HepG2 (cell line): ENCODE data around the gene PRR4. TPM values are rescaled to one million over a fixed set of nuclear protein-coding genes. Genes with fewer than 3 reads are reported as not detected.

Experiments
- ATAC-seq: fragments of 200-7000 bp; cut with Tn5 transposase; 3 replicates; pipeline ENCODE4 v1.9.1; 2020; ENCODE audit warnings: mild to moderate bottlenecking, moderate library complexity
- BruUV-seq: library from RNA; stranded (reverse); fragments of 400-500 nt; replicated peaks from 2 replicates; lab custom pipeline; 2021; lab: Mats Ljungman, UMichigan
- CTCF ChIA-PET: fragments of 300-600 bp; formaldehyde crosslinking; extraction: SDS; loops from one replicate; lab custom pipeline; 2021; ENCODE audit warnings: low total read pairs, inconsistent platforms, low intra/inter-chr PET ratio; lab: Yijun Ruan, JAX
- POLR2A ChIA-PET: fragments of 350-600 bp; sonication (Branson Sonifier 250); formaldehyde crosslinking; loops from one replicate; lab custom pipeline; 2020; ENCODE audit warnings: antibody characterized with exemption, inconsistent platforms; lab: Yijun Ruan, JAX
- DNase-seq: peaks from one replicate; pipeline ENCODE4 v3.0.0-alpha.2; 2015; ENCODE audit warnings: low spot score
- FAIRE-seq: peaks from 3 replicates; lab custom pipeline; 2011; peaks lifted over from hg19 to GRCh38; lab: Jason Lieb, UNC
- H2AFZ ChIP-seq: one replicate; pipeline ENCODE4 v1.6.1; 2011; ENCODE audit warnings: low read length, inconsistent platforms
- H3K27ac ChIP-seq: fragments of 300-600 bp; 3 replicates; pipeline ENCODE4 v1.8.0; 2011; ENCODE audit warnings: mixed run types, mild to moderate bottlenecking, mixed read lengths, low read length, inconsistent platforms; ENCODE audit not compliant: insufficient read depth; ENCODE audit errors: extremely low read length
- H3K27me3 ChIP-seq, 2 experiments: fragments of 200-600 bp in 1 of 2; 2 replicates in 1 of 2; 3 replicates in 1 of 2; pipeline versions ENCODE4 v1.6.0 to v1.8.0; 2011; ENCODE audit warnings: low read length in 2 of 2, mild to moderate bottlenecking in 2 of 2, moderate library complexity in 2 of 2, inconsistent platforms in 1 of 2; ENCODE audit not compliant: insufficient read depth in 2 of 2, control insufficient read depth in 1 of 2
- H3K36me3 ChIP-seq, 2 experiments: fragments of 200-600 bp in 1 of 2; replicated peaks in 1 of 2; 2 replicates in 1 of 2; 3 replicates in 1 of 2; pipeline versions ENCODE4 v1.5.1 to v1.8.0; 2011; ENCODE audit warnings: low read length in 2 of 2, inconsistent platforms in 1 of 2; ENCODE audit not compliant: insufficient read depth in 2 of 2, control insufficient read depth in 1 of 2
- H3K4me1 ChIP-seq: 2 replicates; pipeline ENCODE4 v1.5.1; 2012; ENCODE audit warnings: low read length, inconsistent platforms; ENCODE audit not compliant: insufficient read depth
- H3K4me2 ChIP-seq: 2 replicates; pipeline ENCODE4 v1.6.0; 2011; ENCODE audit warnings: low read depth, low read length, inconsistent platforms
- H3K4me3 ChIP-seq, 3 experiments: fragments of 200-600 bp in 1 of 3; sonication (generic), shearing (Covaris generic) in 1 of 3; replicated peaks in 1 of 3; 2 replicates each; pipeline ENCODE4 v1.5.1; 2011 to 2016; ENCODE audit warnings: low read length in 3 of 3, inconsistent platforms in 2 of 3, low read depth in 2 of 3, mild to moderate bottlenecking in 2 of 3, control low read depth in 1 of 3, mixed read lengths in 1 of 3; ENCODE audit not compliant: insufficient read depth in 1 of 3
- H3K79me2 ChIP-seq: one replicate; pipeline ENCODE4 v1.6.1; 2011; ENCODE audit warnings: low read length, inconsistent platforms; ENCODE audit not compliant: insufficient read depth
- H3K9ac ChIP-seq: 2 replicates; pipeline ENCODE4 v1.6.0; 2011; ENCODE audit warnings: mild to moderate bottlenecking, low read depth, low read length, inconsistent platforms; ENCODE audit not compliant: insufficient read depth
- H3K9me3 ChIP-seq: 2 replicates; pipeline ENCODE4 v1.5.1; 2012; ENCODE audit warnings: mild to moderate bottlenecking, low read length
- H4K20me1 ChIP-seq: 2 replicates; pipeline ENCODE4 v1.6.0; 2011; ENCODE audit warnings: inconsistent platforms, mild to moderate bottlenecking, low read length, moderate library complexity; ENCODE audit not compliant: insufficient read depth
- CREB3 ChIP-seq: sonication (generic); formaldehyde crosslinking; IDR thresholded peaks from 2 replicates; pipeline ENCODE4 v1.5.0; 2020; ENCODE audit warnings: missing genetic modification reagents
- EHMT2 ChIP-seq: fragments of 200-600 bp; sonication (generic); IDR thresholded peaks from 2 replicates; pipeline ENCODE4 v1.7.0; 2017; ENCODE audit warnings: antibody characterized with exemption, low read depth, low read length, borderline replicate concordance
- FOXC1 ChIP-seq: sonication (generic); formaldehyde crosslinking; IDR thresholded peaks from 2 replicates; pipeline ENCODE4 v1.8.0; 2022; ENCODE audit warnings: mild to moderate bottlenecking, missing genetic modification reagents, borderline replicate concordance
- KDM1A ChIP-seq: IDR thresholded peaks from 2 replicates; pipeline ENCODE4 v1.6.1; 2016; ENCODE audit warnings: missing compliant biosample characterization
- NFE2L1 ChIP-seq: sonication (generic); formaldehyde crosslinking; IDR thresholded peaks from 2 replicates; pipeline ENCODE4 v1.4.0; 2020; ENCODE audit warnings: missing genetic modification reagents, mild to moderate bottlenecking, borderline replicate concordance
- NR2C2 ChIP-seq: sonication (generic); formaldehyde crosslinking; IDR thresholded peaks from 2 replicates; pipeline ENCODE4 v1.4.0; 2020; ENCODE audit warnings: missing genetic modification reagents, mild to moderate bottlenecking, moderate library complexity, borderline replicate concordance
- ZBTB1 ChIP-seq: sonication (generic); formaldehyde crosslinking; IDR thresholded peaks from 2 replicates; pipeline ENCODE4 v1.4.0; 2020; ENCODE audit warnings: missing genetic modification reagents, borderline replicate concordance
- ZFX ChIP-seq: sonication (generic); formaldehyde crosslinking; IDR thresholded peaks from 2 replicates; pipeline ENCODE4 v1.4.0; 2020; ENCODE audit warnings: mild to moderate bottlenecking, low read depth, missing genetic modification reagents, moderate library complexity
- ZNF552 ChIP-seq: sonication (generic); formaldehyde crosslinking; IDR thresholded peaks from 2 replicates; pipeline ENCODE4 v1.9.0; 2022; ENCODE audit warnings: missing genetic modification reagents, mild to moderate bottlenecking, borderline replicate concordance
- WGBS: methylation state at CpG from one replicate; pipeline ENCODE4 v1.1.6; 2017; ENCODE audit warnings: low lambda C conversion rate; 5-methylcytosine and 5-hydroxymethylcytosine counted together
- in situ Hi-C: cut with HindIII; loops from 2 replicates; pipeline ENCODE4 v1.10.0; 2017; ENCODE audit warnings: low pct_unique_long_range_greater_than_20kb; ENCODE audit not compliant: extremely low pct_ligation_motif_present
- intact Hi-C: fragments of 100-400 bp; cut with micrococcal nuclease; formaldehyde crosslinking; loops from one replicate; pipeline ENCODE4 v1.10.0; 2022; ENCODE audit not compliant: unreplicated experiment
- polyA plus RNA-seq, 8 experiments: library from polyadenylated mRNA; depleted of rRNA in 3 of 8; stranded (reverse) in 7 of 8; unstranded in 1 of 8; fragments of >200 nt; fragmentation: Illumina TruSeq in 4 of 8; extraction: Trizol in 4 of 8; gene quantifications; 2 replicates each; pipeline versions ENCODE4 v1.2.1 to v1.2.3, GENCODE V29; 2011 to 2016; ENCODE audit warnings: low read depth in 4 of 8, missing spikeins in 1 of 8, mixed read lengths in 1 of 8; ENCODE audit not compliant: insufficient read depth in 1 of 8
- total RNA-seq, 5 experiments: library from RNA; depleted of rRNA; stranded (reverse); fragments of >200 nt; fragmentation: Illumina TruSeq; extraction: Trizol; gene quantifications; 2 replicates each; pipeline ENCODE4 v1.2.3, GENCODE V29; 2016; ENCODE audit warnings: low read depth in 1 of 5
- TF ChIP-seq, protein P1 (sequence below): conservative IDR thresholded peaks from 2 replicates; pipeline ENCODE4 v1.6.1; 2018; ENCODE audit warnings: missing genetic modification reagents
- TF ChIP-seq, protein P2 (sequence below): sonication (generic); formaldehyde crosslinking; IDR thresholded peaks from 2 replicates; pipeline ENCODE4 v1.9.0; 2022; ENCODE audit warnings: low read depth, missing genetic modification reagents

Gene PRR4
- total and polyA plus RNA-seq, 2 of the 13 experiments (the other 11 are each of a cell fraction or from before 2014, with no cell fraction given), result 2.3 to 5.4 TPM

- TF ChIP-seq ZNF552 (no peak), EHMT2 (no peak), NR2C2 (CRISPR knock-in tag) (no peak), ZBTB1 (no peak), CREB3 (no peak), FOXC1 (CRISPR knock-in tag) (no peak)
- TF ChIP-seq, protein P1, sequence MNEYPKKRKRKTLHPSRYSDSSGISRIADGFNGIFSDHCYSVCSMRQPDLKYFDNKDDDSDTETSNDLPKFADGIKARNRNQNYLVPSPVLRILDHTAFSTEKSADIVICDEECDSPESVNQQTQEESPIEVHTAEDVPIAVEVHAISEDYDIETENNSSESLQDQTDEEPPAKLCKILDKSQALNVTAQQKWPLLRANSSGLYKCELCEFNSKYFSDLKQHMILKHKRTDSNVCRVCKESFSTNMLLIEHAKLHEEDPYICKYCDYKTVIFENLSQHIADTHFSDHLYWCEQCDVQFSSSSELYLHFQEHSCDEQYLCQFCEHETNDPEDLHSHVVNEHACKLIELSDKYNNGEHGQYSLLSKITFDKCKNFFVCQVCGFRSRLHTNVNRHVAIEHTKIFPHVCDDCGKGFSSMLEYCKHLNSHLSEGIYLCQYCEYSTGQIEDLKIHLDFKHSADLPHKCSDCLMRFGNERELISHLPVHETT (CRISPR knock-in tag), result no peak
- TF ChIP-seq, protein P2, sequence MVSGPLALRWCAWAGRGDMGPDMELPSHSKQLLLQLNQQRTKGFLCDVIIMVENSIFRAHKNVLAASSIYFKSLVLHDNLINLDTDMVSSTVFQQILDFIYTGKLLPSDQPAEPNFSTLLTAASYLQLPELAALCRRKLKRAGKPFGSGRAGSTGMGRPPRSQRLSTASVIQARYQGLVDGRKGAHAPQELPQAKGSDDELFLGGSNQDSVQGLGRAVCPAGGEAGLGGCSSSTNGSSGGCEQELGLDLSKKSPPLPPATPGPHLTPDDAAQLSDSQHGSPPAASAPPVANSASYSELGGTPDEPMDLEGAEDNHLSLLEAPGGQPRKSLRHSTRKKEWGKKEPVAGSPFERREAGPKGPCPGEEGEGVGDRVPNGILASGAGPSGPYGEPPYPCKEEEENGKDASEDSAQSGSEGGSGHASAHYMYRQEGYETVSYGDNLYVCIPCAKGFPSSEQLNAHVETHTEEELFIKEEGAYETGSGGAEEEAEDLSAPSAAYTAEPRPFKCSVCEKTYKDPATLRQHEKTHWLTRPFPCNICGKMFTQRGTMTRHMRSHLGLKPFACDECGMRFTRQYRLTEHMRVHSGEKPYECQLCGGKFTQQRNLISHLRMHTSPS, result no peak
- TF ChIP-seq, all 625 proteins: peak for 0
Observed at GRCh38 chr12:10826258-10826657, 23.0 kb downstream of the PRR4 start, which contains the start of gene TAS2R10 (continued).

DNA sequence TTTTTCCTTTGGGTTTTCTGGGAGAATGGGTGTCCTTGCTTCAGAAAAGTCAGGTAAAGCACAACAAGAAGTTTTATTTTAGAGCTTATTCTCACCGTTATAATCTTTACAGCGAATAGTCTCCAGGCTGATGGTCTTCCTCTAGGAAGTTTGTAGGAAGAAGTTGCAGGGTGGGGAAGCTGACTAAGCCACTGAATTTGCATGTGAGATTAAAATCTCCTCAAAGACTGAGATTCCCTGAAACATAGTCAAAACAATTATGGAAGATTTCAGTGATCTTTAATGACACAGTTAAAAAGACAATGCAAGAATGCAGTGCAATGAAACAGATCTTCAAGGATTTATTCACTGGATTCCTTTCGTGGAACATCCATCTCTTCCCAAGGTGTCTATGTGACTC, 24.3 kb downstream of the PRR4 start:
- Histone ChIP-seq H3K27me3 (no peaks in the 10 kb centered on the region), H3K79me2 (no peaks in the 10 kb centered on the region), H3K36me3 (no peaks in the 10 kb centered on the region), H3K4me2 (no peak overlapping the region), H3K9me3 (no peaks in the 10 kb centered on the region), H4K20me1 (no peaks in the 10 kb centered on the region), H3K4me1 (no peaks in the 10 kb centered on the region), H3K9ac (no peak overlapping the region), H2AFZ (no peak overlapping the region), H3K4me3 (no peak overlapping the region), H3K27ac (no peak overlapping the region)
- DNase-seq (no peak), ATAC-seq (no peak), FAIRE-seq (no peak)
- ChIA-PET POLR2A (no interaction called here), CTCF (no interaction called here)
- 78% methylated on average over 3 of the region's 3 CpGs for WGBS
- in situ Hi-C loops (no loop called here), intact Hi-C loops (no loop called here)
- BruUV-seq, result no TSS peak
- TF ChIP-seq KDM1A, result no peak
- TF ChIP-seq ZFX (CRISPR knock-in tag), result no peak
- no peak for TF ChIP-seq NFE2L1 (CRISPR knock-in tag)
